Hepatocyte (in vitro differentiated cells): ENCODE data around the gene PEAR1. TPM values are rescaled to one million over a fixed set of nuclear protein-coding genes. Genes with fewer than 3 reads are reported as not detected.

Experiments
- DNase-seq: peaks from one replicate; pipeline ENCODE4 v3.0.0-alpha.2; 2016; ENCODE audit warnings: low spot score
- H2AFZ ChIP-seq: fragments of 200-600 bp; sonication (generic); 2 replicates; pipeline ENCODE4 v1.6.0; 2016; ENCODE audit warnings: antibody characterized with exemption, mild to moderate bottlenecking
- H3K27ac ChIP-seq: fragments of 200-600 bp; sonication (generic); 2 replicates; pipeline ENCODE4 v1.5.1; 2016; ENCODE audit warnings: mild to moderate bottlenecking
- H3K27me3 ChIP-seq: fragments of 200-600 bp; sonication (generic); 2 replicates; pipeline ENCODE4 v1.6.1; 2016
- H3K36me3 ChIP-seq: fragments of 200-600 bp; sonication (generic); replicated peaks from 2 replicates; pipeline ENCODE4 v1.5.1; 2016; ENCODE audit warnings: low read depth; ENCODE audit not compliant: insufficient read depth
- H3K4me1 ChIP-seq: fragments of 200-600 bp; sonication (generic); 2 replicates; pipeline ENCODE4 v1.5.1; 2016; ENCODE audit warnings: mild to moderate bottlenecking, moderate library complexity; ENCODE audit not compliant: insufficient read depth
- H3K4me2 ChIP-seq: fragments of 200-600 bp; sonication (generic); 2 replicates; pipeline ENCODE4 v1.6.0; 2016
- H3K4me3 ChIP-seq: fragments of 200-600 bp; sonication (generic); 2 replicates; pipeline ENCODE4 v1.5.1; 2016; ENCODE audit warnings: mild to moderate bottlenecking
- H3K79me2 ChIP-seq: fragments of 200-600 bp; sonication (generic); 2 replicates; pipeline ENCODE4 v1.6.0; 2017; ENCODE audit warnings: mild to moderate bottlenecking
- H3K9me2 ChIP-seq: fragments of 200-600 bp; sonication (generic); replicated peaks from 2 replicates; pipeline ENCODE4 v1.6.0; 2017; ENCODE audit warnings: mild to moderate bottlenecking; ENCODE audit not compliant: insufficient read depth
- H3K9me3 ChIP-seq: fragments of 200-600 bp; sonication (generic); 2 replicates; pipeline ENCODE4 v1.5.1; 2016; ENCODE audit warnings: low read depth, mild to moderate bottlenecking
- H4K20me1 ChIP-seq: fragments of 200-600 bp; sonication (generic); 2 replicates; pipeline ENCODE4 v1.6.0; 2016; ENCODE audit warnings: mild to moderate bottlenecking; ENCODE audit not compliant: insufficient read depth, poor library complexity, severe bottlenecking
- CTCF ChIP-seq: fragments of 200-600 bp; sonication (generic); IDR thresholded peaks from 2 replicates; pipeline ENCODE4 v1.5.1; 2016; ENCODE audit warnings: antibody characterized with exemption, mild to moderate bottlenecking; ENCODE audit not compliant: poor library complexity
- EZH2 ChIP-seq: fragments of 200-600 bp; sonication (generic); IDR thresholded peaks from 2 replicates; pipeline ENCODE4 v1.6.1; 2016; ENCODE audit warnings: antibody characterized with exemption, mild to moderate bottlenecking, borderline replicate concordance
- EZH2phosphoT487 ChIP-seq: fragments of 200-600 bp; sonication (generic); IDR thresholded peaks from one replicate; pipeline ENCODE4 v1.6.1; 2018; ENCODE audit warnings: antibody characterized with exemption, mild to moderate bottlenecking, low read depth, moderate library complexity; ENCODE audit not compliant: unreplicated experiment, severe bottlenecking
- WGBS: methylation state at CpG from one replicate; pipeline ENCODE4 v1.1.6; 2016; ENCODE audit warnings: low lambda C conversion rate; ENCODE audit errors: missing lambda C conversion rate; 5-methylcytosine and 5-hydroxymethylcytosine counted together
- polyA plus RNA-seq: library from polyadenylated mRNA; unstranded; fragments of >200 nt; fragmentation: Nextera tagmentation; extraction: Ambion mirVana; gene quantifications from 2 replicates; pipeline ENCODE4 v1.2.1, GENCODE V29; 2016
- total RNA-seq: library from RNA; depleted of rRNA; stranded (reverse); fragments of >200 nt; gene quantifications from 2 replicates; pipeline ENCODE4 v1.2.3, GENCODE V29; 2014

Gene PEAR1
- total and polyA plus RNA-seq, 2 experiments from 2014 or later = 5.3 to 6.3 TPM

- WGBS = 82% methylated on average over 5 of the region's 5 CpGs
- no peaks in the 10 kb centered on the region for H3K4me1 ChIP-seq
- TF ChIP-seq EZH2phosphoT487 = no peak
- H3K4me3 ChIP-seq = no peak overlapping the region
- H3K9me3 ChIP-seq = no peaks in the 10 kb centered on the region
- H3K27ac ChIP-seq = no peak overlapping the region
- H3K9me2 ChIP-seq = no peaks in the 10 kb centered on the region
- DNase-seq = no peak
- no peak overlapping the region for H3K4me2 ChIP-seq
- no peaks in the 10 kb centered on the region for H3K79me2 ChIP-seq
- no peak overlapping the region for H2AFZ ChIP-seq
- H3K27me3 ChIP-seq = peaks cover 39% of the 10 kb centered on the region
- no peaks in the 10 kb centered on the region for H4K20me1 ChIP-seq
- no peaks in the 10 kb centered on the region for H3K36me3 ChIP-seq
Observed at GRCh38 chr1:156880473-156880872, 13.0 kb upstream of the PEAR1 start.

GRCh38 chr1:156881101-156881500 lies 12.4 kb upstream of the PEAR1 start:
- Histone ChIP-seq H3K4me2 (no peak overlapping the region), H3K4me3 (no peak overlapping the region), H3K9me2 (no peaks in the 10 kb centered on the region), H2AFZ (no peak overlapping the region), H3K79me2 (no peaks in the 10 kb centered on the region), H3K27me3 (peaks cover 45% of the 10 kb centered on the region), H3K9me3 (no peaks in the 10 kb centered on the region), H3K4me1 (no peaks in the 10 kb centered on the region), H3K27ac (no peak overlapping the region), H4K20me1 (no peaks in the 10 kb centered on the region), H3K36me3 (no peaks in the 10 kb centered on the region)
- no peak for DNase-seq
- WGBS = 70% methylated on average over 10 of the region's 10 CpGs
- TF ChIP-seq EZH2phosphoT487 = no peak
- no peak for TF ChIP-seq EZH2
- TF ChIP-seq CTCF = no peak

- H3K27ac ChIP-seq = no peak overlapping the region
Observed at GRCh38 chr1:156881663-156882062, 11.9 kb upstream of the PEAR1 start.

DNA sequence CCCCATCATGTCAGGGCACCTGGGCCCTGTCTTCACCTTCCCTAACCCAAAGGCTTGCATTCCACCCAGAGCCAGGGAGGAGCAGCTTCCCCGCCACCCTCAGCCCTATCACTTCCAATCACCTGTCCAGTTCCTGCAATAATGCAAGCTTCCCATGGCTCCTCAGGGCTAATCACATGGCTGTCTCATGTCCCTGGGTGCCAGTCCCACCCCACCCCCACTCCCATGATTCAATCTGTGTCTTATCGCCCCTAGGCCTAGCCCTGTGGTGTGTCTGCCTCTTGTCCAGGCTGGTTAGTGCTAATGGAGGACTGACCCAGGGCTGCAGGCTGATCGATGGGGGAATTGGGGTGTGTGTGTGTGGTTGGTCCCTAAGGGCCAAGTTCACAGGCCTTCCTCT lies 11.0 kb upstream of the PEAR1 start:
- Histone ChIP-seq H3K4me2 (no peak overlapping the region), H3K4me1 (no peaks in the 10 kb centered on the region), H3K27ac (no peak overlapping the region), H3K36me3 (no peaks in the 10 kb centered on the region), H3K4me3 (no peak overlapping the region), H3K27me3 (peaks cover 41% of the 10 kb centered on the region), H3K9me2 (no peaks in the 10 kb centered on the region), H3K79me2 (no peaks in the 10 kb centered on the region), H4K20me1 (no peaks in the 10 kb centered on the region), H2AFZ (no peak overlapping the region), H3K9me3 (no peaks in the 10 kb centered on the region)
- DNase-seq = no peak
- 68% methylated on average over 3 of the region's 3 CpGs for WGBS
- TF ChIP-seq CTCF = no peak
- TF ChIP-seq EZH2phosphoT487 = no peak
- TF ChIP-seq EZH2 = no peak

More at GRCh38 chr1:156881663-156882062, 11.9 kb upstream of the PEAR1 start:
- TF ChIP-seq EZH2 = no peak
- TF ChIP-seq EZH2phosphoT487 = no peak
- TF ChIP-seq CTCF = no peak
- Histone ChIP-seq H3K27me3 (peaks cover 41% of the 10 kb centered on the region), H3K4me3 (no peak overlapping the region), H2AFZ (no peak overlapping the region), H3K36me3 (no peaks in the 10 kb centered on the region), H3K9me2 (no peaks in the 10 kb centered on the region), H3K9me3 (no peaks in the 10 kb centered on the region), H4K20me1 (no peaks in the 10 kb centered on the region), H3K4me2 (no peak overlapping the region), H3K4me1 (no peaks in the 10 kb centered on the region), H3K79me2 (no peaks in the 10 kb centered on the region)
- no peak for DNase-seq
- WGBS = 87% methylated on average over 4 of the region's 4 CpGs
